ENCODE measurements around the gene LDLRAD4.

Gene LDLRAD4

DNA sequence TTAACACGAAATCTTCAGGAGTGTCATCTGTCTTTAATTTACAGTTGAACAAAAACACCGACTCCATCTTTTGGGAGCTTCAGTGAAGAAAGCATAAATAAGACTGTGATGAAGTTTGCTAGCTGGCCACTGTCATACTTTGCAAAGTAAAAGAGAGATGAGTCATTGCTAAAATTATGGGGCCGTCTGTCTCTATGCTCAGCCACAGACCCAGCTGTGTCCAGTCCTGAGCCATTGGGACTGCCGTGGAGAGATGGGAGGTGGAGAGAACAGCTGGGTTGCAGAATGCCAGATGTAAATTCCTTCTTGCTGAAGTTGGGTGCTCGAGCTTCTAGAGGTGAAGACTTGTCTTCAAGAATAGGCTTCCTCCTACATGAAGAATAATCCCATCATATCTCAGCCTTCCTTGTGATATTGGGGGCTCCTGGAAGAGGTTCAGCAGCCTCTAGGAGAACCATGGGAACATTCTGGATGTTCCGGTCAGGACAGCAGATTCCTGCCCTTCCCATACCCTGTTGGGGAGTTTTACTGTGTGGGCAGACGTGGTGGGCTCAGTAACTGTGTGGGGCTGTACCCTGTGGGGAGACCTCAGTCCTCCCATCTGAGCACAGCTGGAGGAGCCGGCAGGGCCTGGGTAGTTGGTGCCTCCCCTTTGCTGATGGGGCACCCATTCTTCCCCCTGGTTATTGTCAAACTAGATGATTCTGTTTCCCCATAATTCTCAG lies 71.1 kb downstream of the LDLRAD4 start:
- no peak for DNase-seq

DNA sequence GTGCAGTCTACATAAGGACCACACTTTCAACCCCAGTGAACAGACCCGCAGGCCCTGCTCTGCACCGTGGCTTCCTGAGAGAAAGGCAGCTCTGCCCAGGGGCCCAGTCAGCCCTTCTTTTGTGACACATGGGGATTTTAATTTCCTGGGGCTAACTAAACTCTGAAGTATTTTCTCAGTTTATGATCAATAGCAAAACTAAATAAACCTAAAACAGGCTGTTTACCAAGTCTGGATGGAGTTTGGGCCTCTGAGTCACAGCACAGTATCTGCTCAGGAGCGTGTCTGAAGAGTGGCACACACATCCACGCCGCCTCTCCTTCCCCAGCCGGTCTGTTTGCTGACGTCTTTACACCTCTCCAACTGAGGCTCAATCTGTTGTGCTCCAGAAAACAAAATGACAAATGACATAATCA lies 72.3 kb downstream of the LDLRAD4 start:
- DNase-seq = peak; percentile 58 to 70

DNA sequence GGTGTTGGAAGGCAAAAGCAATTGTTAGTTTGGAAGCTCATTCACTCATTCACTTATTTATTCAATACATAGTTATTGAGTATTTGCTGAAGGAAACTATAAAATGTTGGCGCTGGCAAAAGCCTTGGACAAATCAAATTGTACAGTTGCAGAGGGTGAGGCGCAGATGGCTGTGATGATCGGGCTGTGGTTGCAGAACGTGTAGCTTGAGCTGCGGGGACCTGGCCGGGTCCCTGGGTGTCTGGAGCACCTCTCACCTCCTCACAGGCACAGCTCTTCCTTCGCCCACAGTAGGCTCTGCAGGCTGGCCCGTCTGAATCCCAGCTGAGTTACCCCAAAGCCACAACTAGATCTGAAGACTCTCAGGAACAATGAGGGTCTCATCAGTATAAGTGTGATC lies 72.7 kb downstream of the LDLRAD4 start:
- no peak for DNase-seq

GRCh38 chr18:13291745-13292447 lies 73.3 kb downstream of the LDLRAD4 start:
- no peak for DNase-seq

DNA sequence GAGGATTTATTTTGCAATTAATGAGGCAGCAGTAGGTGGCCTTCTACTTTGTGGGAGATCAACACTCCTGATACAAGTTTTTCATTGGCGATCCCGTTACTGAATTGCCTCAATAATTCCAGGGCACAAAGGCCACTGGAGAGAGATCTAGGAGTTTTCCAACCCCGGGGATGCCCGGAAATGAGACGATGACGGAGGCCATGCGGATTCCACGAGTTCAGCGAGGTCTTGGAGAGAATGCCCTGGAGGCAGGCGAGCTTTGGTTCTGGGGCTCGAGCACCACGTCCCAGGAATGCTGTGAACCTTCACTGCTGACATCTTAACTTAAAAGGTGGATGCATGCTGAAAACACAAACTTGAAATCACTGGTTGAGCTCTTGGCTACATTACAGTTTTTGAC lies 74.2 kb downstream of the LDLRAD4 start:
- DNase-seq = no peak

DNA sequence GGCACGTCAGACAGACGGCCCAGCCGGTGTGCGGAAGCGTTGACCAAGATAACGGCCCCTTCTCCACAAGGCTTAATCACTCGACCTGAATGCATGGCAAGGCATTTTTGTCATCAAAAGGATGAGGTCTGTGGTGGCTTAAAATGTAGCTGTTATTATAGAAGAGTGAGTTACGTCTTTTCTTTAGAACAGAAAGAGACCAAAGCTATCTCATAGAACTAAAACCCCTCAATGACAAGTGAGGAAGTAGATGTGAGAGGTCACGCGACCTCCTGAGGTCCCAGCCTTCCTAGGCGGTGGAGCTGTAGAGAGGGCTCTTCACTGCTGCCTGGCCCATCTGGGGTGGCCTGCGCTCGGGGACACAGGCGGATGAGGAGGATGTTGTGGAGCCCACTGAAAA lies 75.7 kb downstream of the LDLRAD4 start:
- no peak for DNase-seq

DNA sequence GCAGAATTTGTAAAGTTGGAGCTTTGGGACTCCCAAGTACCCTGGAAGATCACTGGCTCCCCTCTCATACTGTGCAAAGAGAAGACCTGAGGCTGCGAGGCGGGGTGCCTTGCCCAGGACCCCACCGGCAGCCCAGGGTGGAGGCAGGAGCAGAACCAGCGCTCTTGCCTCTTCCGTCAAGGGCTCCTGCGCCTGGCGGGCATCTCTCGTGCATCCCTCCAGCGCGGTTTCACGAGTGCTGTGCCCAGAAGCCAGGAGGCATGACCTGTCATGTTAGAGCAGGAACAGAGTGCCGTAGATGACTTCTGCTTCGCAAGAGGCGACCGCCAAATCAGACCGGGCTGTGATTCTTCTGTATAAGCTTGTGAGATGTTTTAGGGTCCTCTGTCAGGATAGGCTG lies 77.3 kb downstream of the LDLRAD4 start:
- no peak for DNase-seq

DNA sequence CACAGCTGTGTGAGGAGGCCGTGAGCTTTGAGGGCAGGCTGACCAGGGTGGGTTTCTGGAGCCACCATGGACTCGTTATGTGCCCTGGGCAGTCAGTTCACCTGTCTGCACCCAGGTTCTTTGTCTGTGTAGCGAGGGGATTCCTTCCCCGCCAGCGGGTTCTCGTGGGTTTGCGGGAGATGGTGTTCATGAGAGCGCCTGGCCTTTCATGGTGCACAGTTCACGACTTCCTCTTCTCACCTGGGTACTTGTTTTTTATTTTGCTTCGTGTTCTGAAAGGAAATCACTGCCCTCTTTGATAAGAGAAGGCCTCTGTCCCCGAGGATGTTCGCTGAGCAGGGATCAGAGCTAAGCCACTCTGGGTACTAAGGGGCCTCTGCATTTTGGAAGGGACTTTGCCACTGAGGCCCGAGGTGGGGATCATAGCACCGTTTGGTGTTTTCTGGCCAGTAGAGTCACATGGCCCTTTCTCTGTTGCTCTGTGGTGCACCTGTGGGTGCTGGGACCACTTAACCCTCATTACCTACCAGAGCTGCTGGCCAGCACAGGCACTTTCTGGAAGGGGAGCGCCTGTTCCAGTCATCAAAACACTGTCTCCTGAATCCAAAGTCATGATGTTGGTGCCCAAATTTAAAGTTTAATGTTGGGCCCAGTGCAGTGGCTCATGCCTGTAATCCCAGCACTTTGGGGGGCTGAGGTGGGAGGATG lies 78.5 kb downstream of the LDLRAD4 start:
- no peak for DNase-seq

- no peak for DNase-seq
Observed at GRCh38 chr18:13298262-13298661, 79.7 kb downstream of the LDLRAD4 start.

DNA sequence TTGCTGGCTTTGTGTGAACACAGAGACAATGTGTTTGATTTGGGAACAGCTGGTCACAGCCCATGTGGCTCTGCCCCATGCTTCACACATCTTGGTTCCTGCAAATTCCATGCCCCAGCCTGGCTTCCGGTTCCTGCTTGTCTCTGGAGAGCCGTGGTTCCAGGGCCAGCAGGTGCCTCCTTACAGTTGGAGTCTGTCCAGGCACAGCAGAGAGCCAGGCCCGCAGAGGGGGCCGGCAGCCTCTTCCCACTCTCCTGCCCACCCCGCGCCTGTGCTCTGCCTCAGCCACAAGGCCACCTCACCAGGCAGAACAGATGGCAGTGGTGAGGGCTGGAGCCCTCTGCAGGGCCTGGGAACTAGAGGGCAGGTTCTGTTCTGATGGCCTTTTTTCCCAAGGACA lies 81.5 kb downstream of the LDLRAD4 start:
- no peak for DNase-seq

GRCh38 chr18:13300796-13301195 lies 82.2 kb downstream of the LDLRAD4 start:
- DNase-seq = no peak

- no peak for DNase-seq
Observed at GRCh38 chr18:13302040-13302439, 83.5 kb downstream of the LDLRAD4 start.

DNA sequence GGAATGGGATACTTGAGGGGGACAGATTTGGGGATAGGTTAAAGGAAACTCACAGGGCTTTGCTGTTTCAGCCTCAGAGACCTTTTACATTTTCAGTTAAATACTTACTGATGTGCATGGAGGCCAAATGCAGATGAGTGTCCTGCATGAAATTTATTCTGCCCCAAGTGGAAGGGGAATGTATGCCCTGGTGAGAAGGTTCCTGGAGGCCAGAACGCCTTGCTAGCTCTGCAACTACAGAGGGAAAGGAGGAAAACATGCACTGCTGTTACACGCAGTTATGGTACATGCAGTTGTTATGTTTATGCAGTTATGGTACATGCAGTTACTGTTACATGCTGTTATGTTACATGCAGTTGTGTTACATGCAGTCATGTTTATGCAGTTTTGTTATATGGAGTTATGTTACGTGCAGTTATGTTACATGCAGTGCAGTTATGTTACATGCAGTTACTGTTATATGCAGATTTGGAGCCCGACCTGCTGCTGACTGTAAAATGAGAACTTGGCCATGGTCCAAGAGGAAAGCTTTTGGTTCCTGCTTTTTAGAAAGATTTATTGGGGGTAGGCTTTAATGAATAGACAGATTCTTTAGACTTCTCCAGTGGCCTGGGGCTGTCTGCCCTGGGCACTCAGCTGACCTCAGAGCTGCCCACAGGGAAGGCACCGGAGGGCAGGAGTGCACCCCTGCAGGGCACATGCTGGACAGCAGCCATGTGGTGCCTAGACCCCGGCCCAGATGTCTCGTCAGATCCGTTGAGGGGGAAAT lies 84.1 kb downstream of the LDLRAD4 start:
- DNase-seq = no peak

DNA sequence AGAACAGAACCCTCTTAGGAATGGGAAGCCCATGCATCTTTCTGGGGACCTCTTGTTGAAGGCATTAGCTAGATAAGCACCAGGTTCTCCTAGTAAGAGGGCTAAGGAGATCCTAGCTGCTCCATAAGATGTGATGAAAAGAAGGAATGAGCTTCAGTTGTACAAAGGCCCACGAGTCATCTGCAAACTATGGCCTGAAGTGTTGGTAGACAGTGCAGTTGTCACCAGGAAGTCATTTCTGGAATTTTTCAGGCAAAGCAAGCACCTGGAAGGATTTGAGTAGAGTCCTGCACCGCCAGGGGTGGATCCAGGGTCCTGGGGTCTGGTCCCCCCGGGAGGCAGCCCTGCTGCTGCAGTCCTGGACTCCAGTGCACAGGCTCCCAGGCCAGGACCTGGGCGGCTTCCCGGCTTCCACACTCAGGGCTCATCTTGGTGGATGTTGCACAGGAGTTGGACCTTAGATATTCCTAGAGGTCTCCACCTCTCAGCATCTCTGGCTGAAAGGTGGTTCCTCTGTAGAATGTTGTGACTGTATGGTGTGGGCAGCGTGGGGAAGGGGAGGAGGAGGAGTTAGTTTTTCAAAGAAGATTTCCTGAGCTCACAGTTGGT lies 85.3 kb downstream of the LDLRAD4 start:
- no peak for DNase-seq

DNA sequence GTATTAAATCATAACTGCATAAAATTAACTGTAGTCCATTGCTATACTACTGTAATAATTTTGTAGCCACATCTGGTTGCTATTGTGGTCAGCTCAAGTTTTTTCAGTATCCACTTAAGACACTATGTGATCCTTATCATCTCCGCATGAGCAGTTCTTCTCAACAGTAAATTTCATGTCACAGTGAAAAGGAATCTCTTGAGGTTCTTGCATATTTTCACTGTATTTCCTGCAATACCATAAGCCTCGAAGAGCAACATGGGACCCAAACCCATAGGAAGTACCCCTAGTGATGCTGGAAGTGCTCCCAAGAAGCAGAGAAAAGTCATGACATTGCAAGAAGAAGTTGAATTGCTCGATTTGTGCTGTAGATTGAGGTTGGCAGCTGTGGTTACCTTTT lies 86.7 kb downstream of the LDLRAD4 start:
- DNase-seq = no peak

GRCh38 chr18:13306583-13306982 lies 88.0 kb downstream of the LDLRAD4 start:
- DNase-seq = no peak

DNA sequence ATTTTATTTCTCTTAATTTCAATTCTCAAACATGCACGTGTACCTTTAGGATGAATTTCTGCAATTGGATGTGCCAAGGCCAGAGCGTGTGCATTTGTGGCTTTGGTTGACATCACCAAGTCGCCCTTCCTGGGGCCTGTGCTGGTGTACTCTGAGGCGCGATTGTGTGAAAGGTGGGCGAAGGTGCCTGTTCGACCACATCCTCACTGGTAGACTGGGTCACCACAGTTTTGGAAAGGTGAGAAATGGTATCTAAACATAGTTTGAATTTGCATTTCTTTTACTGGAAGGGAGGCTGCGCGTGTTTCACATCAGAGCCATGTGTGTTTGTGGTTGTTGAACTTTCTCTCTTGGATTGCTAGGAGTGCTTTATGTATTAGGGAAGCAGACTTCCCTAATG lies 89.8 kb downstream of the LDLRAD4 start:
- DNase-seq = no peak

DNA sequence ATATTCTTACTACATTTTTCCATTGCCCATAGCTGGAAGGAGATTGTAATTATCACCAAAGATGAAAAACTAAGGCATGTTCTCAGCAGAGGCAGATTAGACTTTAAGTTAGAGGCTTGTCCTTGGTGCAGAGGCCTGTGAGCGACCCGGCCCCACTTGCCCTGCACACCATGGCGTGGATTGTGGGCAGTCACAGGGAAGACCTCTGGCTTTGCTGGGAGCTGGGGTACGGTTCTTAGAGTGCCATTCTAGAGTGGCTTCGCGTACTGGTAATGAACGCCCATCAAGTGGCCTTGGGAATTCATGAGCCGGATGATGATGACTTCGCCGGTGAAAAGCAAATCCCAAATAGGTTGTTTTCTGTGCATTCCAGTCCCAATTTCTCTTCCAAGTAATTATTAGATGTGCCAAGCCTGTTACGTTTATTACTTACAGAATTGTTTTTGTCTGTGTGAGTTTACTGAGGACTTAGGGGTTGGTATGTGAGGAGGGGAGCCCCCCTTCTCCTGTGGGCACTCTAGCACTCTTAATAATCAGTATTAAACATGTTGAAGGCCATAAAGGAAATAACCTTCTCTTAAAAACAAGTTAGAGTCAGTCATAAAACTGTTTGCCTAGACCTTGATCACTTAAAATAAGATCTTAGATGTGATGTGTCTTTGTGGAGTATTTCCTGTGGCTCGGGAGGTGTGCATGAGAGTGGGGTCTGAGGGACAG lies 90.6 kb downstream of the LDLRAD4 start:
- DNase-seq = no peak

GRCh38 chr18:13309748-13310670 lies 91.4 kb downstream of the LDLRAD4 start:
- no peak for DNase-seq

- DNase-seq = no peak
Observed at GRCh38 chr18:13311193-13311592, 92.6 kb downstream of the LDLRAD4 start.

GRCh38 chr18:13312515-13312914 lies 94.0 kb downstream of the LDLRAD4 start:
- DNase-seq = no peak

Measured in activated CD4-positive, alpha-beta T cell treated with anti-CD3 and anti-CD28 coated beads, Interleukin-2, amount 50 U/mL, for 48 hours (primary cell).